ENCODE results near the gene OR4X2.
A peak's percentile ranks its signal among the peaks of the same experiment; 100 is the strongest.
"Not testable (repeated sequence)": the region's sequence is repeated elsewhere in the genome, so short reads cannot be mapped to it uniquely, and the experiment has no call there.

Gene OR4X2

GRCh38 chr11:48244804-48245203, at the start of gene OR4X2:
Gene OR4X2 (plus strand): TSS chr11:48245104. CDS start chr11:48245104, 0 bp downstream.
- no peak for DNase-seq

GRCh38 chr11:48207881-48208280, 37.0 kb upstream of the OR4X2 start:
- DNase-seq: no peak

GRCh38 chr11:48210052-48210451, 34.9 kb upstream of the OR4X2 start:
- DNase-seq: peak; percentile 41

- no peak for DNase-seq
These were observed 28.4 kb upstream of the OR4X2 start, which contains the start of gene OR4B1 for GRCh38 chr11:48216510-48216909. Gene OR4B1 (plus strand): TSS chr11:48216810. CDS start chr11:48216810, 0 bp downstream.

GRCh38 chr11:48228761-48229160, 16.1 kb upstream of the OR4X2 start:
- DNase-seq: no peak

GRCh38 chr11:48230057-48230456, 14.8 kb upstream of the OR4X2 start:
- DNase-seq: not testable (repeated sequence)

- no peak for DNase-seq
These were observed 7.2 kb upstream of the OR4X2 start for GRCh38 chr11:48237727-48238126.

- DNase-seq: no peak
These were observed 2.4 kb upstream of the OR4X2 start for GRCh38 chr11:48242501-48242900.

GRCh38 chr11:48248902-48249301, 4.0 kb downstream of the OR4X2 start:
- no peak for DNase-seq

- no peak for DNase-seq
These were observed 16.7 kb downstream of the OR4X2 start for GRCh38 chr11:48261600-48261999.

GRCh38 chr11:48263423-48263911, 18.6 kb downstream of the OR4X2 start, which contains the start of gene OR4X1:
Gene OR4X1 (plus strand): TSS chr11:48263861. CDS start chr11:48263861, 0 bp downstream.
- DNase-seq: no peak

GRCh38 chr11:48270621-48271020, 25.7 kb downstream of the OR4X2 start:
- peak; percentile 77 for DNase-seq

- no peak for DNase-seq
These were observed 27.7 kb downstream of the OR4X2 start for GRCh38 chr11:48272606-48273005.
